ENCODE data around the gene LDLRAD4.

LDLRAD4 gene

GRCh38 chr18:13494871-13495445 lies 276.4 kb downstream of the LDLRAD4 start:
- Histone ChIP-seq H3K27ac (ENCODE audit: low read depth, low read length) (no peak overlapping the region), H3K4me1 (ENCODE audit: control insufficient read depth, insufficient read depth, low read length, unreplicated experiment) (no peaks in the 10 kb centered on the region), H2AFZ (ENCODE audit: low read length, unreplicated experiment) (no peak overlapping the region), H3K27me3 (ENCODE audit: insufficient read depth, low read length) (no peaks in the 10 kb centered on the region), H3K4me3 (ENCODE audit: low read depth, low read length) (no peak overlapping the region), H3K36me3 (ENCODE audit: insufficient read depth, low read length) (no peaks in the 10 kb centered on the region), H3K79me2 (ENCODE audit: control insufficient read depth, insufficient read depth, low read length, unreplicated experiment) (no peaks in the 10 kb centered on the region)

GRCh38 chr18:13495961-13496360 lies 277.4 kb downstream of the LDLRAD4 start:
- H3K4me1 ChIP-seq (ENCODE audit: control insufficient read depth, insufficient read depth, low read length, unreplicated experiment): no peaks in the 10 kb centered on the region
- H2AFZ ChIP-seq (ENCODE audit: low read length, unreplicated experiment): no peak overlapping the region
- peaks cover 3% of the 10 kb centered on the region; the same call in 1 of the 2 replicates for H3K27me3 ChIP-seq (ENCODE audit: insufficient read depth, low read length)
- no peaks in the 10 kb centered on the region for H3K36me3 ChIP-seq (ENCODE audit: insufficient read depth, low read length)
- H3K79me2 ChIP-seq (ENCODE audit: control insufficient read depth, insufficient read depth, low read length, unreplicated experiment): no peaks in the 10 kb centered on the region
- no peak overlapping the region for H3K4me3 ChIP-seq (ENCODE audit: low read depth, low read length)
- H3K27ac ChIP-seq (ENCODE audit: low read depth, low read length): no peak overlapping the region

GRCh38 chr18:13496691-13497281 lies 278.2 kb downstream of the LDLRAD4 start:
- Histone ChIP-seq H3K4me3 (ENCODE audit: low read depth, low read length) (no peak overlapping the region), H3K27me3 (ENCODE audit: insufficient read depth, low read length) (peaks cover 10% of the 10 kb centered on the region; the same call in 1 of the 2 replicates), H3K79me2 (ENCODE audit: control insufficient read depth, insufficient read depth, low read length, unreplicated experiment) (no peaks in the 10 kb centered on the region), H3K36me3 (ENCODE audit: insufficient read depth, low read length) (no peaks in the 10 kb centered on the region), H3K4me1 (ENCODE audit: control insufficient read depth, insufficient read depth, low read length, unreplicated experiment) (no peaks in the 10 kb centered on the region), H2AFZ (ENCODE audit: low read length, unreplicated experiment) (no peak overlapping the region), H3K27ac (ENCODE audit: low read depth, low read length) (no peak overlapping the region)

- H3K27ac ChIP-seq (ENCODE audit: low read depth, low read length): no peak overlapping the region
- no peak overlapping the region for H3K4me3 ChIP-seq (ENCODE audit: low read depth, low read length)
- no peak overlapping the region for H2AFZ ChIP-seq (ENCODE audit: low read length, unreplicated experiment)
These were observed 281.2 kb downstream of the LDLRAD4 start for GRCh38 chr18:13499803-13500202.

GRCh38 chr18:13500227-13500865 lies 281.8 kb downstream of the LDLRAD4 start:
- Histone ChIP-seq H3K27me3 (ENCODE audit: insufficient read depth, low read length) (peaks cover 28% of the 10 kb centered on the region), H3K4me3 (ENCODE audit: low read depth, low read length) (0 out of 2 replicates have a peak overlapping the region, but pooled peaks have one; percentile 29), H3K27ac (ENCODE audit: low read depth, low read length) (no peak overlapping the region), H2AFZ (ENCODE audit: low read length, unreplicated experiment) (no peak overlapping the region), H3K79me2 (ENCODE audit: control insufficient read depth, insufficient read depth, low read length, unreplicated experiment) (no peaks in the 10 kb centered on the region), H3K4me1 (ENCODE audit: control insufficient read depth, insufficient read depth, low read length, unreplicated experiment) (no peaks in the 10 kb centered on the region), H3K36me3 (ENCODE audit: insufficient read depth, low read length) (no peaks in the 10 kb centered on the region)

More at GRCh38 chr18:13499803-13500202, 281.2 kb downstream of the LDLRAD4 start:
- H3K79me2 ChIP-seq (ENCODE audit: control insufficient read depth, insufficient read depth, low read length, unreplicated experiment): no peaks in the 10 kb centered on the region
- peaks cover 28% of the 10 kb centered on the region for H3K27me3 ChIP-seq (ENCODE audit: insufficient read depth, low read length)
- H3K4me1 ChIP-seq (ENCODE audit: control insufficient read depth, insufficient read depth, low read length, unreplicated experiment): no peaks in the 10 kb centered on the region
- no peaks in the 10 kb centered on the region for H3K36me3 ChIP-seq (ENCODE audit: insufficient read depth, low read length)

- Histone ChIP-seq H3K4me3 (ENCODE audit: low read depth, low read length) (no peak overlapping the region), H3K36me3 (ENCODE audit: insufficient read depth, low read length) (no peaks in the 10 kb centered on the region), H3K27me3 (ENCODE audit: insufficient read depth, low read length) (peaks cover 28% of the 10 kb centered on the region), H3K79me2 (ENCODE audit: control insufficient read depth, insufficient read depth, low read length, unreplicated experiment) (no peaks in the 10 kb centered on the region), H3K4me1 (ENCODE audit: control insufficient read depth, insufficient read depth, low read length, unreplicated experiment) (no peaks in the 10 kb centered on the region), H2AFZ (ENCODE audit: low read length, unreplicated experiment) (no peak overlapping the region), H3K27ac (ENCODE audit: low read depth, low read length) (no peak overlapping the region)
These were observed 282.4 kb downstream of the LDLRAD4 start for GRCh38 chr18:13500869-13501542.

GRCh38 chr18:13501543-13501887 lies 283.0 kb downstream of the LDLRAD4 start:
- H3K27ac ChIP-seq (ENCODE audit: low read depth, low read length): no peak overlapping the region
- H3K27me3 ChIP-seq (ENCODE audit: insufficient read depth, low read length): peaks cover 28% of the 10 kb centered on the region
- no peaks in the 10 kb centered on the region for H3K4me1 ChIP-seq (ENCODE audit: control insufficient read depth, insufficient read depth, low read length, unreplicated experiment)
- no peaks in the 10 kb centered on the region for H3K36me3 ChIP-seq (ENCODE audit: insufficient read depth, low read length)
- H3K79me2 ChIP-seq (ENCODE audit: control insufficient read depth, insufficient read depth, low read length, unreplicated experiment): no peaks in the 10 kb centered on the region
- H2AFZ ChIP-seq (ENCODE audit: low read length, unreplicated experiment): no peak overlapping the region
- H3K4me3 ChIP-seq (ENCODE audit: low read depth, low read length): no peak overlapping the region

- no peak overlapping the region for H2AFZ ChIP-seq (ENCODE audit: low read length, unreplicated experiment)
- peaks cover 28% of the 10 kb centered on the region for H3K27me3 ChIP-seq (ENCODE audit: insufficient read depth, low read length)
- H3K27ac ChIP-seq (ENCODE audit: low read depth, low read length): no peak overlapping the region
- H3K79me2 ChIP-seq (ENCODE audit: control insufficient read depth, insufficient read depth, low read length, unreplicated experiment): no peaks in the 10 kb centered on the region
- no peaks in the 10 kb centered on the region for H3K4me1 ChIP-seq (ENCODE audit: control insufficient read depth, insufficient read depth, low read length, unreplicated experiment)
- no peaks in the 10 kb centered on the region for H3K36me3 ChIP-seq (ENCODE audit: insufficient read depth, low read length)
- no peak overlapping the region for H3K4me3 ChIP-seq (ENCODE audit: low read depth, low read length)
These were observed 283.3 kb downstream of the LDLRAD4 start for GRCh38 chr18:13501891-13502290.

- Histone ChIP-seq H3K79me2 (ENCODE audit: control insufficient read depth, insufficient read depth, low read length, unreplicated experiment) (no peaks in the 10 kb centered on the region), H3K27me3 (ENCODE audit: insufficient read depth, low read length) (peaks cover 31% of the 10 kb centered on the region), H2AFZ (ENCODE audit: low read length, unreplicated experiment) (no peak overlapping the region), H3K27ac (ENCODE audit: low read depth, low read length) (no peak overlapping the region), H3K36me3 (ENCODE audit: insufficient read depth, low read length) (no peaks in the 10 kb centered on the region), H3K4me1 (ENCODE audit: control insufficient read depth, insufficient read depth, low read length, unreplicated experiment) (no peaks in the 10 kb centered on the region), H3K4me3 (ENCODE audit: low read depth, low read length) (no peak overlapping the region)
These were observed 284.0 kb downstream of the LDLRAD4 start for GRCh38 chr18:13502585-13502984.

- H3K4me1 ChIP-seq (ENCODE audit: control insufficient read depth, insufficient read depth, low read length, unreplicated experiment): no peaks in the 10 kb centered on the region
- H3K27ac ChIP-seq (ENCODE audit: low read depth, low read length): no peak overlapping the region
- H3K4me3 ChIP-seq (ENCODE audit: low read depth, low read length): no peak overlapping the region
- no peaks in the 10 kb centered on the region for H3K36me3 ChIP-seq (ENCODE audit: insufficient read depth, low read length)
- peaks cover 34% of the 10 kb centered on the region for H3K27me3 ChIP-seq (ENCODE audit: insufficient read depth, low read length)
- no peak overlapping the region for H2AFZ ChIP-seq (ENCODE audit: low read length, unreplicated experiment)
- no peaks in the 10 kb centered on the region for H3K79me2 ChIP-seq (ENCODE audit: control insufficient read depth, insufficient read depth, low read length, unreplicated experiment)
These were observed 285.3 kb downstream of the LDLRAD4 start for GRCh38 chr18:13503836-13504235.
